Sciatic nerve (tissue), 2 donors: ENCODE data around the gene RNASE11. TPM values are rescaled to one million over a fixed set of nuclear protein-coding genes. Genes with fewer than 3 reads are reported as not detected.
A peak's percentile ranks its signal among the peaks of the same experiment; 100 is the strongest.
"Not testable (repeated sequence)": the region's sequence is repeated elsewhere in the genome, so short reads cannot be mapped to it uniquely, and the experiment has no call there.

ENCODE experiments used
- ATAC-seq: fragments of 200-7000 bp; cut with Tn5 transposase; one replicate; pipeline ENCODE4 v1.9.1; 2020; ENCODE audit warnings: mild to moderate bottlenecking, moderate library complexity
- DNase-seq: peaks from one replicate; pipeline ENCODE4 v3.0.0-alpha.2; 2020; ENCODE audit warnings: low spot score
- intact Hi-C: fragments of 100-400 bp; cut with DNase I; formaldehyde crosslinking; loops from one replicate; pipeline ENCODE4 v1.14.2; 2022
- total RNA-seq: library from RNA; stranded (reverse); fragmentation: NEBNext Ultra II Directional; extraction: Animal tissue kit (Norgen Biotek cat#: 25700); gene quantifications from one replicate; pipeline ENCODE4 v1.2.1, GENCODE V29; 2021
- donor health status: DM: no; HTN: no; CAD: no.
- donor health status: DM: no; HTN: no; CAD: no.

The RNASE11 gene
- not detected for total RNA-seq

DNA sequence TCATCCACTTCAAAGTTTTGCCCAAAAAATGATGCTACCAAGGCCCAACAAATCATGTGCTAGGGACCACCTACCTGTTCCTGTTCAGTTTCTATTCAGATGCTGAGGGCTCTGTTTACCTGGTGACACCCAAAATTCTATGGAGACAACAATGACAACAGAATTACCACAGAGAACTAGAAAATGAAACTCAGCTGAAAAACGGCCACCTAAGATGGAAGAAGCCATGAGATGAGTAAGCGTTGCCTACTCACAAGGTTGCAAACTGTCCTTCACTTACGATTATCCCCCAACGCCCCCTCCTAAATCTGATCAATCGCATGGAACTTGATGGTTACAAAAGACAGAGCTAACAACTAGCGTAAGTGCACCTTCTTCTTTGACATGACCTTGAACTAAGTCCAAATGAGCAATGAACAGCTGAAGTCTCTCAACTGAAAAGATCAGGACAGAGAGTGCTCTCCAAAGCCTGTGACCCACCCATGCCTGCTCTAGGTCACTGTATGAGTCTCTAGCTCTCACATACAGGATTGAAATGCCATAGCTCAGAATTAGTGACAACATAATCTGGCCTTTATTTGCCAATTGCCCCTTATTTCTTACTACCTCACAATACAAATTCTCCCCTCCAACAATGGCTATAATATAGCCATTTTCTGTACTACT, at the start of gene RNASE11:
Gene RNASE11, minus strand, starts transcription at position 513 of the 666 bp plus-strand sequence.
- DNase-seq (no peak), ATAC-seq (no peak)
- intact Hi-C loops, result no loop called here

DNA sequence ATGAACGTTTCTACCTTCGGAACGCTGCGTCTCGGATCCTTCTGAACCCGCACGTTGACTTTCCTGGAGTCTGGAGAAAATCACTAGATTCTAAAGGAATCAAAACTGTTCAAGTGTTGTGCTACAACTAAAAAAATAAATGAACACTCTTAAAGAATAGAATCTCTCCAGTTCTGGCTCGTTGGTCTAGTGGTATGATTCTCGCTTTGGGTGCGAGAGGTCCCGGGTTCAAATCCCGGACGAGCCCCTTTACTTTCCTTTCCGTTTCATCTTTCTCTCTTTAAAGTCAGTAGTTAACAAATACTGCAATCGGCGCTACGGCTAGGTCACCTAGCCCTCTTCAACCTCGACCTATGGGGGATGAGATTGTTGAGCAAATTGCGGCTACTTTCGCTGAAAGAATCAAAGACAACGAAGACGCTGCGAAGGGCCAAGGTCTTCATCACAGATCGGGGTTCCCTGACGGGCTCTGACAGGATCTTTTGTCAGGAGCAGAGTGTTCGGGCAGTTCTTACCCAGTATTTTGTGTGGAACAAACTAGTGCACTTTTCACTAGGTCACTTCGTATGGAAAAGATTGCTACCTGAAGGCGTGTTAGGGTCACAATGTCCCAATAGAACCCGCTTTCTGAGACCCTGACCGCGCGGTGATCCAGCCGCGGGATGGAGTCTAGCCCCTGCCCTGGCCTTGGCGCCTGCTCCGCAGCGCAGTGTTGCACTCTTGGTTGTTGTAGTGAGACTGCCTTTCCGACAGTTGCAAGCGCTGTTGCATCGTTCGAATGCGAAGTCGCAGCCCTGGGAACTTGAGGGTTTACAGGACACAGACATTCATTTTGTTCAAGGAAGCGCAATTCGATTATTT, 45.3 kb upstream of the RNASE11 start:
- peak; percentile 73 for ATAC-seq
- intact Hi-C loops, result no loop called here
- no peak for DNase-seq

DNA sequence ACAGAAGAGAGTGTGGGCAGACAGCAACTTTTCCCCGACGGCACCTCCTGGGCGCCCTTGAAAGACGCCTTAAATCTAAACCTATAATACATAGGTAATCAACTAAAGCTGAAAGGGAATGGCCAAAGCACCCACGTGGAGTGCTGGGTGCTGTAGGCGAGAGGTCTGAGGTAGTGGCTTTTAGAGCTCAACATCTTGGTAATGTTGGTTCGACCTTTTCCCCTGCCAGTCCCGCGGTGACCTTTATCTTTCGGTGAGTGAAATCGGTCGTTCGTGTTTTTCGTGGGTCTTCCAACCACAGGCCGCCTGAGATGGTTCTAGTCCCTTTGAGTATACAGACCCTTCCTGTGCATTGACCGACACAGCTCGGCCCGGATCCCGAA, 44.6 kb upstream of the RNASE11 start:
- DNase-seq (no peak), ATAC-seq (no peak)
- intact Hi-C loops, result no loop called here

DNA sequence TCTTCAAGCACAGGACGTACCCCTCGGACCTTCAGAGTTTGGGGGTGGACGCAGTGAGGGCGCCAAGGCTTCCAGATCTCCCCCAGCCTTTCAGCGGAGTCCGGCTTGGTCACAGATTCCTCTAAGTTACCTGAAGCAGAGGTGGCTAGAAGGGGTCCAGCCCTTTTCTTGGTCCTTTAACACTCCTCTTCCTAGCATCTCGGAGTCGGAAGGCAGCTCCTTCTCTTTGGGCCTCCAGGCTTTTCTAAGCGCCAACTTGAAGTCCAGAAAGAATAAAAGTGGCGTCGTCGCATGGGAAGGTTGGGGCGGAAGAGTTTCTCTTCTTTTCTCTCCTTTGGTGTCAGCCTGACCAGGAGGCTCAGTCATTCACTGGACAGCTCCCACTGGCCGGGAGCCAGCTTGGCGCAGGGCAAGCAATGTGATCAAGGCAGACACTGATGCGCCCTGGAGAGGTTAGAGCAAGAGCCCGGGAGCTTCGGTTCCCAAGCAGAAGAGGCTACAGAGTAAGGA, 44.1 kb upstream of the RNASE11 start:
- peak; percentile 84 for DNase-seq
- intact Hi-C loops, result no loop called here
- ATAC-seq, result peak; percentile 88

DNA sequence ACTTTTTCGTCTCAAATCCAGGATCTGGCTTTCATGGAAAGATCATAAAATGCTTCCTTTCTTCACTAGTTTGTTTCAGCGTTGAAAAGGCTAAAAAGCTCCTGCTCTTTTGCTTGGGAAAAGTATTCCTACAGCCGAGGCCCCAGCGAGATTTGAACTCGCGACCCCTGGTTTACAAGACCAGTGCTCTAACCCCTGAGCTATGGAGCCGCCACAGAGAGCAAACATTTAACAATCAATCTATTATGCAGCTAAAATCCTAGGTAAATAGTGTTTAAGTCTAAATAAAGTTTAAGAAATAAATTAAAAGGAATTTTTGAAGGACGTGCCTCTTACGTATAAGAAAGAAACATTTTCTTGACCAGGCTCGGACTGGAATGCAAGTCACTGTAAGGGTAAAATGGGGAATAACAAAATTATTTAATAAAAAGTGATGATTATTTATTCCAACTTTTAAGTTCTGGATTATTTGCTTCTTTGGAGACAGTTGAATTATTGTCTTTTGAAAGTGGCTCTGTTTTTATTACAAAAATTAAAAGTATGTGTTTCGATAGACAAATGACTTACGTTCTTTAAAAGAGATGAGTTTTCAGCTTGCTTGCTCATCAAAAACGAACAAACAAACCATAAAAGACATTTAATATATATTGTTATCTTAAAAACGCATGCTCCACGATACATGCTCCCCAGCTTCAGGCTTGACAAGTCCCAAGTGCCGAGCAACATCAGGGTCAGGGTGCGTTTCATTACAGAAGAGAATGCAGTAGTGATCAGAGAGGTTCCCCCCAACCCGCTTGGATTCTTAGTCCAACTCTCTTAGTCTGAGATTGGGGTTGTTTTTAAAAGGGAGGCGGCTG, 43.5 kb upstream of the RNASE11 start:
- peak; percentile 75 for ATAC-seq
- DNase-seq, result no peak
- intact Hi-C loops, result no loop called here

DNA sequence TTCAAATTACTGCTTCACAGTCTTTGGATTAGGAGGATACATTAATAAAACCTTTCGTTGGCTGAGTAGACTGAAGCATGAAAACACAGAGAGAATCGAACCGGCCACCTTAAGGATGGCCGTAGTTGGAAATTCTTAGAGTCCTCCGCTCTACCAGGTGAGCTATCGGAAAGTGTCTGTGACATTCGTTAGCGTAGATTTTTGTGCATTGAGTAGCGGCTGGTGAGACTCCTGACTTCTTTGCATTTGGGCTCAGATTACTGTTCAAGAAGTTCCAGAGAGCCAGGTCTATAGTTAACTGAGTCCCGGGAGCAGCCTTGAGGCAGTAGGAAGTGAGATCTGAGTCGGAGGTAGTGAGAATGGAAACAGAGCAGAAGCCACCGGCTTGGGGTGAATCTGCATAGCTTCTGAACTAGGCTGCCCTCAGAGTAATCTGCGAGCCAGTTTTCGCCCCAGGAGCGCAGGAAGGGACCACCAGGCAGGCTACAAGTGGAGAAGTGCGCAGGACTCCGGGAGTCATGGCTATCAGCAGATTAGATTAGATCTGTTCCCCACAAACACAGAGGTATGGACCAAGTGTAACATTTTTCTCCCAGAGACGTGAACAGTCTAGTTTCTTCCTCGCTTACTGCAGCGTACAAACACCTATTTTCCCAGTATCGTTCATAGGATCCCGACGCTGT, 42.7 kb upstream of the RNASE11 start:
- ATAC-seq (peak; percentile 13), DNase-seq (no peak)
- intact Hi-C loops, result no loop called here

DNA sequence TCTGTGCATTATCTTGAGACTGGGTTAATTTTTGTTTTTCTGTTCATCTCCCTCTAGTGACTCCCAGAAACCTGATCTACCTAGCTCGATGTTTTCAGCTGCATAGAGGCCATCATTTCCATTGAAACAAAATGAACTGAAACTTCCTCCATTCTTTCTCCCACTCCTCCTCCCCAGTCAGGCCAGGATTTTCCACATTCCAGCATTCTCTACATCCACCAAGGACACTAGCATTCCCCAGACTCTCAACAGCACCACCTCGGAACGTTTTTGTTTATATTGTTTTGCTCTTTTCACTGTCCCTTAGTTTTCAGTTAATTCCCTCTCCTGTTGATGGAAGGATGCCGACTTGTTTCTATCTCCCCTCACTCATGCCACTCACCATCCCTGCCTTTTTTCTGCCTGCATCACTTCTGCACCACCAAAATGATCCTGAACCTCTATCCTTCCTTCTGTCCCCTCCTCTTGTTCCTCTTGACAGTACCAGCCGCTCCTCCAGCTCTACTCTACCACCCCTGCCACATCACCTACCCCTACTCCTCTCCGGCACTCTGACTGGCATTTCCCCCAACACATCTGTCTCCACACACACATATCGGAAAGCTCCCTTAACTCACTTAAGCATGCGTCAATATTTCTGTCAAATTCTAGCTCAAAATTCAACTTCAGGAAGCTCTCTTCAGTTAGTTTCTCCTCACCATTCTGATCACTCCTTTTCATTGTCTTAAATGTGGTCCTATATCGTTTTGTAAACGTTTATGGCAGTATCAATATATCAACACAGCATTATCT, 40.5 kb upstream of the RNASE11 start:
- ATAC-seq, result no peak
- intact Hi-C loops, result no loop called here
- no peak for DNase-seq

DNA sequence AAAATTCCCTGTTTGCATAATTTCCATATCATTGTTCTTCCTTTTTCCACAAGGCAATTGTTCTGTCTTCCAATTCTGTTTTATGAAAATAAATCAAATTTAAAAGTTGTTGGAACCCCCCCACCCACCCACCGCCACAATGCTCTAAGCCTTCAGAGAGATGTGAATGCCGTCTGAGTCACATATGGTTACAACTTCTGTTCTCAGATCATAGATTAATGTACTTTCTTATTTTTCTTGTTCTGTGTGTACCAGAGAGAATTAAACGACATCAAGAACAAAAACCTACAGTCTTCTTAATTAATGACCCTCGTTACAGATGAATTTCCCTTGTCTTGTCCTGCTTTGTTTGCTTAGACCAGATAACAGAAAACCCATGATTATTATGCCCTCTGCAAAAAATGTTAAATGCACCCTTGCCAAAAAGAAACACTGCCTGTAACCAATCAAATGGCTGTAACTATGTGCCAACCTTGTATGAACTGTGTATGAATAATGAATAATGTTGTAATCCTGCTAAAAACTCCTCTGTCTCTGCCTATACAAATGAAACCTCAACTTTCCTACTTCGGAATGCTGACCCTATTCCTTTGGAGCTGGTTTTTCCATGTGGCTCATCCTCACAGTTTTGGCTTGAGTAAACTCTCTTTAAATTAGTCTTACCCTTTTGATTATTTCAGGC, 39.7 kb upstream of the RNASE11 start:
- intact Hi-C loops, result no loop called here
- DNase-seq (no peak), ATAC-seq (no peak)

DNA sequence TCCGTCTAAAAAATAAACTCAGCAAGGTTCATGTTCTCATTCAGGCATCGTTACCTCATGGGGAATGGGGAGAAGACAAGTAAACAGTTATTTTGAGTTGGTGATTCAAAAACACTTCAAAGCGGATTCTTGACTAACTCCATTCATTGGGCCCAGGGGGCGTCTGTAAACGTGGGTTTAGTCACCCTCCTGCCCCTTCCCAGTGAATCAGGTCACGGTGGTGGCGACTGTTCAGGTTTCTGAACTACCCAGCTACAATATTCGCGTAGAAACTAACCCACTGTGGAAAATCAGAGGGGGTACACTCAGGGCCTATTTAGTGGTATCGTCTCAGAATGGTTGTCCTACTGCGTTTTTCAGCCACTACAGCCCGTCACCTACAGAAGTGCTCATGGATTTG, 38.5 kb upstream of the RNASE11 start:
- intact Hi-C loops, result no loop called here
- DNase-seq, result no peak
- no peak for ATAC-seq

DNA sequence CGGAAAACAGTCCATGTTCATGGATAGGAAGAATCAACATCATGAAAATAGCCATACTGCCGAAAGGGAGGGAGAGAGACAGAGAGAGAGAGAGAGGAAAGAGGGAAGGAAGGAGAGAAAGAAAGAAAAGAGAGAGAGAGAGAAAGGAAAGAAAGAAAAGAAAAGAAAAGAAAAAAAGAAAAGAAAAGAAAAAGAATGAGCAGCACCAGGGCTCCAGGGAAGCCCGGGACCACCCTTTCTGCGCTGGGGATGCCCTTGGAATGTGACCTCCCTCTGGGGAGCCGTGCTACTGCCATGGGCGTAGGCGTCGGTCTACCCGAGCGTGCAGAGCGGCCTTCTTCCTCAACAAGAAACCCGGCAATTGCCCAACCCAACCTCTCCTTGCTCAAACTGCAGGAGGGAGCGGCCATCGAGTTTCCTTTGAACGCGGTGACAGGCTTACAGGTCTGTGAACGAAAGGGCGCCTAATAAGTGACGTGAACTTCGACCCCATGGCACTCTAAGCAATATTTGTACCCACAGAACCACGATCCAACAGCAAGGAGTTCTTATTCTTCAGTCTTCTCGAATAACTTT, 36.8 kb upstream of the RNASE11 start:
- intact Hi-C loops, result no loop called here
- DNase-seq (peak; percentile 72), ATAC-seq (peak; percentile 65)

DNA sequence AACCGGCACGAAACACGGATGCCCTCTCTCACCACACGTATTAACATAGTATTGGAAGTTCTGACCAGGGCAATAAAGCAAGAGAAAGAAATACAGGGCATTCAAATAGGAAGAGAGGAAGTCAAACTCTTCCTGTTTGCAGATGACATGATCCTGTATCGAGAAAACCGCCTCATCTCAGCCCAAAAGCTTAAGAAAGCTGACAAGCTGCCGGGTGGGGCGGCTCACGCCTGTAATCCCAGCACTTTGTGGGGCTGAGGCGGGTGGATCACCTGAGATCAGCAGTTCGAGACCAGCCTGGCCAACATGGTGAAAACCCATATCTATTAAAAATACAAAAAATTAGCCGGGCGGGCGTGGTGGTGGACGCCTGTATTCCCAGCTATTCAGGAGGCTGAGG, 36.0 kb upstream of the RNASE11 start:
- intact Hi-C loops, result no loop called here
- no peak for DNase-seq
- ATAC-seq, result no peak

DNA sequence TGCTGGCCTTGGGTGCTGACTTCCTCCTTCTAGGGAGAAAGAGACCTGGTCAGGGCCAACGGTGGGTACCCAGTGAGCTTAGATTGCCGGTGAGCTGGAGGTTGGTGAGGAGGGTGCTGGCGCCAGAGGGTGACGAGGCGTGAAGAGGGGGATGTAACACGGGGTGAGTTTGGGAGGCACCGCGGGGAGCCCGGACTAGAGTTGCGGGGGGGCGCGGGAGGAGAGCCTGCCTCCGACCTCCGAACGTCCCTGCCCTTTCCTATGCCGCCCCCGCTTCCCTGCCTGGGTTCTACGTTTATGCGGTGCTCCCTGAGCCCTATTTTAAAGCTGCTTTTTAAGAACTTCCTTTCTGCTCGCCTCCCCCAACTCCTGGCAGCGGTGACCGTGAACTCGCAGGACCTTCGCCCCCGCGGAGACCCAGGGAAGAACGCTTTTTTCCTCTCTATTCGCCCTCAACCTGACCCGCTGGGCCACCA, 35.1 kb upstream of the RNASE11 start:
- DNase-seq, result no peak
- intact Hi-C loops, result no loop called here
- no peak for ATAC-seq

DNA sequence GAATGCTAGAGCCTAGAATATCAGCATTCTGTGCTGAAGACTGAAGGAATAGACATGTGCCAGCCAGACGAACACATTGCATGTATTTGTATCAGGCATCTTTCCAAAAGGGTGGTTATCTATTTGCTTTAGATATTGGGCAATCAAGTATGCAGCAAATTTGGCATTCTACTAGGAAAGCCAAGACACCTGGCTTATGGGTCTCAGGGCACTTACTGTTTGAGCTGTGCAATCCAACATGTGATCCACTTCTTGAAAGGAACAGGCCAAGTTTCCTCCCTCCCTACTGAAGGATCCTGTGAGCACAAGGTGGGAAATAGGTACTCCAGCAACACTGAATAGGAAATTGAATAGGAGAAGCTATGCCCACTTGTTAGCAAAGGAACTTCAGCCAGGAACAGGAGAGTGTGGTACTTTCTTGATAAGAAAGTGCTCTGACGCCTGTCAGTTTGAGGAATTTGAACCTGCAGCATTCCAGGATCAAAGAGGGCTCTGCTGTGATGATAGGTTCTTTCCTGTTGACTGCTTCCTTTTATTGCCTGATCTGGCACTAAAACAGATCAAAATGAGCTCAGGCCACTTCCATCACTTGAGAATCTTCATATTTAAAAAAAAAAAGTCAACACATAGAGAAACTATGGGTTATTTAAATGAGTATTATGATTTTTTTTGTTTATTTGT, 33.1 kb upstream of the RNASE11 start:
- DNase-seq, result no peak
- ATAC-seq, result no peak
- intact Hi-C loops, result no loop called here

DNA sequence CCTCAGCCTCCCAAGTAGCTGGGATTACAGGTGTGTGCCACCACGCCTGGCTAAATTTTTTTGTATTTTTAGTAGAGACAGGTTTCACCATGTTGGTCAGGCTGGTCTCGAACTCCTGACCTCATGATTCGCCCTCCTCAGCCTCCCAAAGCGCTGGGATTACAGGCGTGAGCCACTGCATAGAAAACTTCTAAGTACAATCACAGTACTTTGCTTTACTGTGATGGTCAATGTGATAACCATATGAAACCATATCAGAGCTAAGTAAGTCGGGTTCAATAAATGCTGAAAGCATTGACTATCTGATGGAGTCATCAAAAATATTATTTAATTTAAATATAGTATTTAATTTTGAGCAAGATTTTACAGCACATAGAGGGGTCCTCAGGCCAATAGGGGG, 31.9 kb upstream of the RNASE11 start:
- ATAC-seq, DNase-seq, intact Hi-C loops: not testable (repeated sequence)

DNA sequence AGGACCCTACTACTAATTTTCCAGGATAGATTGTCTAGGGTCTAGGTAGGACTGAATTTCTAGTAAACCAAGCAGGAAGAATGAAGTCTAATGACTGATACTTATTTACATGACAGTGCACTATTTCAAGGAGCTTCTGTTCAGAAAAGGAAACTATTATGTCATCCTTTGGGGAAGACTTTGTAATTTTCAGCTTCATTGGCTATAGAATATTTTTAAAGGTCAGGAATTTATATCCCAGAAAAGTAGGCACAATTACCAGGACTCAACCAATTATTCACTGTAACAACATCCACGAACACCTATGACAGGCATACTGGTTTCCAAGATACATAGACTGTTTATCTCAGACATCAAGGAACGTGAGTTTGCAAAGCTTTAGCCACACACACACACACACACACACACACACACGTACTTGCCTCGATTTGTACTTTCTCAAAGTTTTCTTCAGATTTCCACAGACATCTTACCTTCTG, 30.5 kb upstream of the RNASE11 start:
- ATAC-seq (no peak), DNase-seq (no peak)
- intact Hi-C loops, result no loop called here

DNA sequence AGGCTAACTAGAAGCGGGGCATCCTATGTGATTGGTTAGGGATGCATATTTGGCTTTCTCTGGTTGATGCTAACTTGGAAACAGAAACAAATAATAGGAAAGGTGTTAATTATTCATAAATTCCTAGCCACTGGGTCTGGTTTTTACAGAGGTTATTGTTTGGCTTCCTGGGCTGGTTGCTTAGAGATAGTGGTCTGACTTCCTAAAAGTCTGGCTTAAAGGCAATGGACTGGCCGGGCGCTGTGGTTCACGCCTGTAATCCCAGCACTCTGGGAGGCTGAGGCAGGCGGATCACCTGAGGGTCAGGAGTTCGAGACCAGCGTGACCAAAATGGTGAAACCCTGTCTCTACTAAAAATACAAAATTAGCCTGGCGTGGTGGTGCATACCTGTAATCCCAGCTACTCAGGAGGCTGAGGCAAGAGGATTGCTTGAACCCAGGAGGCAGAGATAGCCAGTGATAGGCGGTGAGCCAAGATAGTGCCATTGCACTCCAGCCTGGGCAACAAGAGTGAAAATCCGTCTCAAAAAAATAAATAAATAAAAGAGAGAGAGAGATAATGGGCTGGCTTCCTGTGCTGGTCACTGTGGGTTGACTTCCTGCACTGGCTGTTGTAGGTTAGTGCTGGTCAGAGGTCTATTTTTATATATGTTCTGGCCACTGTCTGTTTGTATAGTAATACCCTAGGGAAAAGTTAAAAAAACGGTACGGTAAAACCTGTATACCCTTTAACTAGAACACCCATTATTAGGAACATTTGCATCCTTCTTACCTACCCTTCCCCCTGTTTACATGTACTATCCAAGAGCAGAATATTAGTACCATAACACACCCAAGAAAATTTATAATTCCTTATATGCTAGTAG, 29.6 kb upstream of the RNASE11 start:
- DNase-seq (no peak), ATAC-seq (no peak)
- intact Hi-C loops, result no loop called here
